HUES6 (cell line): Measurements from ENCODE around the gene ADSS1.

Experiments
- H3K27ac ChIP-seq: 2 replicates; pipeline ENCODE4 v1.7.0; 2013; ENCODE audit warnings: low read depth, mild to moderate bottlenecking, low read length, inconsistent platforms
- H3K27me3 ChIP-seq: 2 replicates; pipeline ENCODE4 v1.6.1; 2013; ENCODE audit warnings: low read length; ENCODE audit not compliant: control insufficient read depth, insufficient read depth
- H3K36me3 ChIP-seq: 2 replicates; pipeline ENCODE4 v1.6.1; 2013; ENCODE audit warnings: low read length; ENCODE audit not compliant: control insufficient read depth, insufficient read depth
- H3K4me1 ChIP-seq: 2 replicates; pipeline ENCODE4 v1.6.1; 2013; ENCODE audit warnings: low read length; ENCODE audit not compliant: control insufficient read depth, insufficient read depth
- H3K4me3 ChIP-seq: 2 replicates; pipeline ENCODE4 v1.5.1; 2013; ENCODE audit warnings: low read depth, low read length
- H3K9ac ChIP-seq: one replicate; pipeline ENCODE4 v1.6.1; 2013; ENCODE audit warnings: mild to moderate bottlenecking, low read length
- H3K9me3 ChIP-seq: 2 replicates; pipeline ENCODE4 v1.6.1; 2013; ENCODE audit warnings: low read depth, low read length; ENCODE audit not compliant: control insufficient read depth, insufficient read depth

ADSS1 gene

DNA sequence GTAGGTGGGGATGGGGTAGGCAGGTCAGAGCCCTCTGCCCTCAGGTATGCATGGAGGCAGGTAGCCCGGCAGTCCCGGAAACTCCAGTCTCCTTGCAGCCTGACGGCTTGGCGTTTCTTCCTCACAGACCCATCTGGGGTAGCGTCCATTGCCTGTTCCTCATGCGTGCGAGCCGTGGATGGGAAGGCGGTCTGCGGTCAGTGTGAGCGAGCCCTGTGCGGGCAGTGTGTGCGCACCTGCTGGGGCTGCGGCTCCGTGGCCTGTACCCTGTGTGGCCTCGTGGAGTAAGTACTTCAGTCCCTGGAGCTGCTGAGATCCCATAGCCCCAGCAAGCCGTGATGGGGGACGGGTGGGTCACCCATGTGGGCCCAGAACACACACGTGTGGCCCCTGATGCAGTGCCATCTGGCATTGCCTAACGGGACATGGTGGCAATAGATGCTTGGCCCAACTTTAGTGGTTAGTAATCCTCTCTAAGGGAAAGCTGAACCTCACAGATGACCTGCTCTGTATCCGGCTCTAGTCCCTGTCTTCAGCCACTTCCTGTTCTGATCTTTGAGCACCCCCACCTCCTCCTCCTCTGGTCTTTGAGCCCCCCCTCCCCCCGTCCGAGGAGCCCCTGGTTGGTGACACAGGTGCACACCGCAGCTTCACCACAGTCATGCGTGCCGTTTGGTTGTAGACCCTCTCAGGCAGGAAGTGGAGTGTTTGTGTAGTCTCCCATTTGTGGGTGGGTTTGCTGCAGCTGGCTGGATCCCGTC, 32.6 kb downstream of the ADSS1 start:
- no peak overlapping the region for H3K9ac ChIP-seq
- H3K4me3 ChIP-seq, result no peak overlapping the region
- H3K4me1 ChIP-seq, result peaks cover 17% of the 10 kb centered on the region
- H3K36me3 ChIP-seq, result peaks cover 52% of the 10 kb centered on the region
- no peaks in the 10 kb centered on the region for H3K27me3 ChIP-seq
- no peak overlapping the region for H3K27ac ChIP-seq
- no peaks in the 10 kb centered on the region; the same call in 1 of the 2 replicates for H3K9me3 ChIP-seq

DNA sequence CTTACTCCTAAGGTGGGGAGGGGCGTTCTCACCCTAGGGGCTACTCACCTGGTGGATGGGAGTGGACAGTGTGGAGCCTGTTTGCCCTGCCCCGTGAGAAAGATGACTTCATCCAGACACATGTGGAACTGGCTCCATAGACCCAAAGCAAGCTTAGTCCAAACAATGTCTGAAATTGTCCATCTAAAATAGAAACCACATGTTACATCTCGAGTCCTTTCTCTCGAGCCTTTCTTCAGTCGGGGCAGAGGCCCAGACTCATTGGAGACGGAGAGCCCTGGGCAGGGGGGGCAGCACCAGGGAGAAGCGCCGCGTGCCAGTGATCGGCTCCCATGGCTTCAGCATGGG, 33.2 kb downstream of the ADSS1 start:
- Histone ChIP-seq H3K9ac (no peak overlapping the region), H3K27me3 (no peaks in the 10 kb centered on the region), H3K27ac (no peak overlapping the region), H3K4me3 (no peak overlapping the region), H3K36me3 (peaks cover 52% of the 10 kb centered on the region), H3K9me3 (no peaks in the 10 kb centered on the region), H3K4me1 (peaks cover 17% of the 10 kb centered on the region)

DNA sequence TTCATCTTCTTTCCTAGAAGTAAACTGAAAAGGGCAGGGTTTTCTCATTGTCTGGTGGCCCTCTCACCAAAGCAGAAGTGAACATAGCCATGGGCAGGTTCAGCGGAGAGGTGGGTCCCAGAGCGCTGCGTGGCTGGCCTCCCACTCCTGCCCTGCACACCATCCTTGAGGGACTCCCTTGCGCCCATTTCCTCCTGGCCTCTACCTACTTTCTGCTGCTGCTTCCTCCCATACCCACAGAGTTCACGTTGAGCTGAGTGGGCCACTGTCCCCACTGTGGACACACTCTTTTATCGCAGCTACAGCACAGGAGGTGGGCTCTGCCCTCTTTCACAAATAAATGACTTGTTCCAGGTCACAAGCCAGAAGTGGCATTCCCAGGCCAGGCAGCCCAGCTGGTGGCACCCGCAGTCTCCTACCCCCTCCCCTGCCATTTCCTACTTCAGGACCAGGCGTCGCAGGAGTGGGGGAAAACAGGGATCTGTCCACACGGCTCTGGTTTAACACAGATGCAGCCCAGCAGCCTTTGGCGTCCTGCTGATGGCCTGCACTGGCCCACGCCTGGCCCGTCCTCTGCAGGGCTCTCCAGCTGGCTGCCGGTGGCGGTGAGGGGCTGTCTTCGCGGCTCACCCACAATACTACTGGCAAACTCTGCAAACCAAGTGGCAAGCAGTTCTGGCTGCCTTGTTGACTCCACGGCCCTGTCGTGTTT, 33.8 kb downstream of the ADSS1 start:
- no peak overlapping the region for H3K9ac ChIP-seq
- peaks cover 52% of the 10 kb centered on the region for H3K36me3 ChIP-seq

DNA sequence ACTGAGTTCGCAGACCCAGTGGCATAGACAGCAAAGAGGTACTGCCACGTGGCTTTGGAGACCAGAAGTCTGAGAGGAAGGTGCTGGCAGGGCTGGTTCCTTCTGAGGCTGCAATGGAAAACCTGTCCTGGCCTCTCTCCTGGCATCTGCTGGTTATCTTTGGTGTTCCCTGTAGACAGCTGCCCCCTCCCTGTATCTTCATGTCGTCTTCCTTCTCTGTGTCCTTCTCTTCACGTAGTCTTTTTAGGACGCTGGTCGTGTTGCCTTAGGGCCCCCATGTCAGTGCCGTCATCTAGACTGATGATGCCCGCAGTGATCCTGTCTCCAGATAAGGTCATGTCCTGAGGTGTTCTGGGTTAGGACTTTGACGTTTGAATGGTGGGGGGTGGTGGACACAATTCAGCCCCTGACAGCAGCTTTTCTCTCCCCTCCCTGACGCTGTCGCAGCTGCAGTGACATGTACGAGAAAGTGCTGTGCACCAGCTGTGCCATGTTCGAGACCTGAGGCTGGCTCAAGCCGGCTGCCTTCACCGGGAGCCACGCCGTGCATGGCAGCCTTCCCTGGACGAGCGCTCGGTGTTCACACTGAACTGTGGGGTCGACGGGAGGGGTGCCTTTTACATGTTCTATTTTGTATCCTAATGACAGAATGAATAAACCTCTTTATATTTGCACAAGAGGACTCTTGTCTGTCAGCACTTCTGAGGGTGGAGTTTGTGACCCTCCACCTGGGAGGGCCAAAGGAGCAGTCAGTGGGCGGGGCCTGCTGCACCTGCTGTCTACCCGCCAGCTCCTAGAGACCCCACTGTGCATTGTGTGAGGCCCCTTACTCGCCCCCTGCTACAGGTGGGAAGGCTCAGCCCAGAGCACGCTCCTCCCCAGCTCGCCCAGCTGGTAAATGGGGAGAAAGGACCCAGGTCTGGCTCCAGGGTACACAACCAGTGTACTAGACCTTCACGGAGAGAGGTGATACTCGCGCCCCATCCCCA, 35.2 kb downstream of the ADSS1 start:
- Histone ChIP-seq H3K4me3 (no peak overlapping the region), H3K27me3 (no peaks in the 10 kb centered on the region), H3K4me1 (peaks cover 11% of the 10 kb centered on the region; the same call in 1 of the 2 replicates), H3K9ac (no peak overlapping the region), H3K27ac (no peak overlapping the region), H3K36me3 (peaks cover 52% of the 10 kb centered on the region), H3K9me3 (no peaks in the 10 kb centered on the region)

More for the DNA sequence above, 33.8 kb downstream of the ADSS1 start:
- Histone ChIP-seq H3K9me3 (no peaks in the 10 kb centered on the region), H3K4me3 (no peak overlapping the region), H3K27ac (no peak overlapping the region), H3K4me1 (peaks cover 17% of the 10 kb centered on the region), H3K27me3 (no peaks in the 10 kb centered on the region)

DNA sequence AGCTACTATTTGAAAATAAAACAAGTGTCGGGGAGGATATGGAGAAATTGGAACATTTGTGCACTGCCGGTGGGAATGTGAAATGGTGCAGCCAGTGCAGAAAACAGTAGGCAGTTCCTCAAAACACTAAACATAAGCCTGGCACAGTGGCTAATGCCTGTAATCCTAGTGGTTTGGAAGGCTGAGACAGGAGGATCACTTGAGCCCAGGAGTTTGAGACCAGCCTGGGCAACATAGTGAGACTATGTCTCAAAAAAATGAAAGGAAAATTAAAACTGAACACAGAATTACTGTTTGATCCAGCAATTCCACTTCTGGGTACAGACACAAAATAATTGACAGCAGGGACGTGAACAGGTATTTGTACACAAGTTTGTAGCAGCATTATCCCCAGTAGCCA, 41.5 kb downstream of the ADSS1 start:
- no peak overlapping the region for H3K4me3 ChIP-seq
- H3K27ac ChIP-seq, result no peak overlapping the region
- H3K27me3 ChIP-seq, result no peaks in the 10 kb centered on the region
- H3K9me3 ChIP-seq, result peaks cover 11% of the 10 kb centered on the region; the same call in 1 of the 2 replicates
- H3K9ac ChIP-seq, result no peak overlapping the region
- H3K36me3 ChIP-seq, result peaks cover 6% of the 10 kb centered on the region; the same call in 1 of the 2 replicates
- H3K4me1 ChIP-seq, result peaks cover 16% of the 10 kb centered on the region

DNA sequence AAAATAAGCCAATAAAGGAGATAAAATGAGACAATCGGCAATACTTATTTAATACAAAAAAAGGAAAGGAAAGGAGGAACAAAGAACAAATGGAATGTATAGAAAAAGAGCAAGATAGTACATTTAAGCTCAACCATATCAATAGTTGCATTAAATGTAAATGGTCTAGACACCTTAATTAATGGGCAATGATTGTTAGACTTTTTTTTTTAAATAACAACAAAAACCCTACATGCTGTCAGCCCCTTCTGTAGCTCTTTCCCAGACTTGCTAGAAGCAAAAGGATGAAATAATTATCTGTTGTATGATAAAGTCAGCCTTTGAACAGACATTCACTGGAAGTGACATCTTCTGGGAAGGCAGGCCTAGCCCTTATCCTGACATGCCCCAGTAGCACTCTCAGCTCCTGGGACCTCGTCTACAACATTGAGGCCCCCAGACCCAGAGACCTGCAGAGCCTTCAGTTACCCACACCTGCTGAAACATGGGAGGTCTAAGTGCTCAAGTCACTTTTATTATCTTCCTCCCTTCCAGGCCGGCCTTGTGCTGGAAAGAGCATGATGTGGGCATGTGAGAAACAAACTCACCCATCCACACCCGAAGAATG, 42.3 kb downstream of the ADSS1 start:
- H3K9me3 ChIP-seq, result peaks cover 18% of the 10 kb centered on the region
- H3K4me1 ChIP-seq, result peaks cover 10% of the 10 kb centered on the region
- peak overlapping the region; percentile 44 for H3K4me3 ChIP-seq
- H3K27me3 ChIP-seq, result no peaks in the 10 kb centered on the region
- peaks cover 11% of the 10 kb centered on the region for H3K36me3 ChIP-seq
- H3K9ac ChIP-seq, result peak overlapping the region; percentile 59
- no peak overlapping the region for H3K27ac ChIP-seq

DNA sequence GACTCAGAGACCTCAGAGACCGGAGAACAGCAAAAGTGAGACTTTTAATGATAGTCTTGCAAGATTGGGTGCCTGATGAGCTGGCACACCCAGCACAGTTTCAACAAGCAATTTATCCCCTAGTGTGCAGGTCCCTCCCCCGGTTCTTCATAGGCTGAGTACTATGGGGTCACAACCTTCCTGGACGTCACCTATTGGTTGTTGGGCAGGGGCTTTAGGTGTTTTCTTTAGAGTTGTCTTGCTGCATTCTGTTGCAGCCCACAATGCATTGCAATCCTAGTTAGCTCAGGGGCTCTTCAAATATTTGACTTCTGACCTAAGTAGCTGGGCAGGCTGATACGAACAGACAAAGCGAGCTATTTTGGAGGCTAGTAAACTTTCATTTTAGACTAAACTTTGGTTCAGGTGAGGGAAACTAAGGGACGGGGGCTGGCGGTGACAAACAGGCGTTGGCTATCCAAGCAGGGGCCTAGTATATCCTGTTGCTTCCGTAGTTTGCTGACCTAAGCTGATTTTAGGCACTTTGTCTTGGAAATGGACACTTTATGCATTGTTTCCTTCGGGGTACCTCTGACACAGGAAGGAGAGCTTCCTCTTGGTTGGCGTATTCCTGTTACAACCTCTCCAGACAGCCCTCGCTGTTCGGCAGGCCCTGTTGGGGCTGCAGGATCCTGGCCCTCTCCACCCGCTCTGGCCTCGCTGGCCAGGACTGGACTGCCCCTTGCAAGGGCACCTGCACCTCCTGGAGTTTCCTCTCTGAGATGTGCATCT, 43.0 kb downstream of the ADSS1 start:
- Histone ChIP-seq H3K36me3 (peaks cover 17% of the 10 kb centered on the region), H3K27me3 (no peaks in the 10 kb centered on the region), H3K9me3 (peaks cover 23% of the 10 kb centered on the region), H3K4me3 (peak overlapping the region; percentile 44), H3K27ac (no peak overlapping the region), H3K9ac (peak overlapping the region; percentile 59), H3K4me1 (peaks cover 10% of the 10 kb centered on the region)

DNA sequence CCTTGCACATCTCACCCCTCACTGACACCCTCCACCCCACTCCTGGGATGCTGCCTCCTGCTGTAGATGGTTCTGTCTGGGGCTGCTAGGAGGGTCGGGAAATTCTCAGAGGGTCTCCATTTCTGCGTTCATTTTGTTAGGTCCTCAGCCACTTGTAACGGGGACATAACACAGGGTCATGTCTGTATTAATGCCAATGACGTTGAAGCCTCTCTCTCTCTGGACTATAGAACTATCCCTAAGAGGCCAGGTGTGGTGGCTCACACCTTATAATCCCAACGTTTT, 43.5 kb downstream of the ADSS1 start:
- no peaks in the 10 kb centered on the region for H3K27me3 ChIP-seq
- H3K27ac ChIP-seq, result no peak overlapping the region
- peaks cover 23% of the 10 kb centered on the region for H3K36me3 ChIP-seq
- peaks cover 10% of the 10 kb centered on the region for H3K4me1 ChIP-seq
- no peak overlapping the region for H3K4me3 ChIP-seq
- no peak overlapping the region for H3K9ac ChIP-seq
- peaks cover 23% of the 10 kb centered on the region for H3K9me3 ChIP-seq

DNA sequence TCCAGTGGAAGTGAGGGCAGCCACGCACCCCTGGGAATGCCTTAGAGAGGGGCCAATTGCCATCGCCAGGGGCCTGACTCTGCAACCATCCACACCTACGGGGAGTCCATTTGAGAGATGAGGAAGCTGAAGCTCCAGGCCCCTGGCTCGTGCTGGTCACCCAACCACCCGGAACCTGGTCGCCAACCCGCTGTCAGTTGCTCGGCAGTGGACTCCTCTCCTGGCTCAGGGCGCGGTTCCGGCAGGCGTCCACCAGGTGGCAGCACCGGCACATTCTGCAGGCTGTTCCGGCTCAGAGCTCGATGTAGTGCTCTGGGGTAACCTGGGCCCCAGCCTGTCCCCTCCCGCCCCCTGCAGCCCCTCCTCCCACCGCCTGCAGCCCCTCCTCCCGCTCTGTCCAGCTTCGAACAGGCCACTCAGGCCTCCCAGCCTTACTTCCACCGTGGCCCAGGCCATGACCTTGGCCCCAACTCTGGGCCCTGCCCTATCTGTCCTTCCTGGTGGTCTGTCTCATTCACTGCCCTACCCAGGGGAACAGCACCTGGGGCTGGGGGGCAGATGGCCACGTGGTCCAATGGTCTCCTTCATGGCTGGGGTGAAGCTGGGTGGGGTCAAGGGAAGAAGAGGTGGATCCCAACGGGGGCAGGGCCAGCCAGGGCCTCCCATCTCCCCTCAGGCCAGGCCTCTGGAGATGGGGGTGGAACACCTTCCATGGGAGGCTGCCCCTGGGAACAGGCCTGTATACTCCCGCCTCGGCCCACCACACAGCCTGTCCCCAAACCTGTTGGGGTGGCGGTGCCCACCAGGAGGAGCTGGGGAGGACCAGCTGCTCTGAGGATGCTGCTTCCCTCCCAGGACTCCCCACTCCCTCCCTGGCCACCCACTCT, 44.7 kb downstream of the ADSS1 start:
- peaks cover 10% of the 10 kb centered on the region for H3K4me1 ChIP-seq
- H3K36me3 ChIP-seq, result peaks cover 34% of the 10 kb centered on the region
- H3K9me3 ChIP-seq, result peaks cover 23% of the 10 kb centered on the region
- no peaks in the 10 kb centered on the region for H3K27me3 ChIP-seq
- H3K4me3 ChIP-seq, result peak overlapping the region; percentile 32
- no peak overlapping the region for H3K27ac ChIP-seq
- H3K9ac ChIP-seq, result no peak overlapping the region
